Hepatocyte (in vitro differentiated cells): ENCODE results near the gene ANKRD55.
"Not testable (repeated sequence)": the region's sequence is repeated elsewhere in the genome, so short reads cannot be mapped to it uniquely, and the experiment has no call there.

Source experiments
- EZH2 ChIP-seq: fragments of 200-600 bp; sonication (generic); IDR thresholded peaks from 2 replicates; pipeline ENCODE4 v1.6.1; 2016; ENCODE audit warnings: antibody characterized with exemption, mild to moderate bottlenecking, borderline replicate concordance
- EZH2phosphoT487 ChIP-seq: fragments of 200-600 bp; sonication (generic); IDR thresholded peaks from one replicate; pipeline ENCODE4 v1.6.1; 2018; ENCODE audit warnings: antibody characterized with exemption, mild to moderate bottlenecking, low read depth, moderate library complexity; ENCODE audit not compliant: unreplicated experiment, severe bottlenecking
- TF ChIP-seq, protein P1 (sequence below): fragments of 200-600 bp; sonication (generic); IDR thresholded peaks from 2 replicates; pipeline ENCODE4 v1.5.1; 2016; ENCODE audit warnings: antibody characterized with exemption, mild to moderate bottlenecking; ENCODE audit not compliant: poor library complexity

DNA sequence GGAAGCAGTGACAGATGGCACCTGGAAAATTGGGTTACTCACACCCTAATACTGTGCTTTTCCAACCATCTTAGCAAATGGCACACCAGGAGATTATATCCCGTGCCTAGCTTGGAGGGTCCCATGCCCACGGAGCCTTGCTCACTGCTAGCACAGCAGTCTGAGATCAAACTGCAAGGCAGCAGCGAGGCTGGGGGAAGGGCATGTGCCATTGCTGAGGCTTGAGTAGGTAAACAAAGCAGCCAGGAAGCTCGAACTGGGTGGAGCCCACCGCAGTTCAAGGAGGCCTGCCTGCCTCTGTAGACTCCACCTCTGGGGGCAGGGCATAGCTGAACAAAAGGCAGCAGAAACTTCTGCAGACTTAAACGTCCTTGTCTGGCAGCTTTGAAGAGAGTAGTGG, 11.5 kb downstream of the ANKRD55 start:
- TF ChIP-seq, protein P1, sequence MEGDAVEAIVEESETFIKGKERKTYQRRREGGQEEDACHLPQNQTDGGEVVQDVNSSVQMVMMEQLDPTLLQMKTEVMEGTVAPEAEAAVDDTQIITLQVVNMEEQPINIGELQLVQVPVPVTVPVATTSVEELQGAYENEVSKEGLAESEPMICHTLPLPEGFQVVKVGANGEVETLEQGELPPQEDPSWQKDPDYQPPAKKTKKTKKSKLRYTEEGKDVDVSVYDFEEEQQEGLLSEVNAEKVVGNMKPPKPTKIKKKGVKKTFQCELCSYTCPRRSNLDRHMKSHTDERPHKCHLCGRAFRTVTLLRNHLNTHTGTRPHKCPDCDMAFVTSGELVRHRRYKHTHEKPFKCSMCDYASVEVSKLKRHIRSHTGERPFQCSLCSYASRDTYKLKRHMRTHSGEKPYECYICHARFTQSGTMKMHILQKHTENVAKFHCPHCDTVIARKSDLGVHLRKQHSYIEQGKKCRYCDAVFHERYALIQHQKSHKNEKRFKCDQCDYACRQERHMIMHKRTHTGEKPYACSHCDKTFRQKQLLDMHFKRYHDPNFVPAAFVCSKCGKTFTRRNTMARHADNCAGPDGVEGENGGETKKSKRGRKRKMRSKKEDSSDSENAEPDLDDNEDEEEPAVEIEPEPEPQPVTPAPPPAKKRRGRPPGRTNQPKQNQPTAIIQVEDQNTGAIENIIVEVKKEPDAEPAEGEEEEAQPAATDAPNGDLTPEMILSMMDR = not testable (repeated sequence)
- not testable (repeated sequence) for TF ChIP-seq EZH2, EZH2phosphoT487
